ENCODE data around the gene SNX25.

The SNX25 gene

GRCh38 chr4:185224597-185224996, 15.2 kb downstream of the SNX25 start:
- DNase-seq (ENCODE audit: low read depth, low spot score), result no peak
- no peak overlapping the region for H3K4me3 ChIP-seq (ENCODE audit: low read depth, low read length)
- POLR2A ChIA-PET, result no interaction called here
- CTCF ChIA-PET, result no interaction called here
- no peak for TF ChIP-seq CTCF (IDR thresholded peaks at IDR 0.05; ENCODE audit: insufficient read depth, low read length, missing control alignments)

GRCh38 chr4:185225940-185226339, 16.5 kb downstream of the SNX25 start:
- POLR2A ChIA-PET, result no interaction called here
- DNase-seq (ENCODE audit: low read depth, low spot score), result no peak
- CTCF ChIA-PET, result interaction anchor here (0.9 to 1.3 kb wide), 3 partner anchors 9 to 42 kb away, joined by 3 read pairs; no protein-coding TSS in a partner anchor

GRCh38 chr4:185227131-185227551, 17.7 kb downstream of the SNX25 start:
- TF ChIP-seq CTCF (IDR thresholded peaks at IDR 0.05; ENCODE audit: insufficient read depth, low read length, missing control alignments), result no peak
- ChIA-PET POLR2A (no interaction called here), CTCF (interaction anchor here (1.0 to 1.3 kb wide), 6 partner anchors 10 to 43 kb away, joined by 3 to 4 read pairs (median 3); no protein-coding TSS in a partner anchor)
- no peak for DNase-seq (ENCODE audit: low read depth, low spot score)
- H3K4me3 ChIP-seq (ENCODE audit: low read depth, low read length), result no peak overlapping the region

More at GRCh38 chr4:185225940-185226339, 16.5 kb downstream of the SNX25 start:
- no peak for TF ChIP-seq CTCF (IDR thresholded peaks at IDR 0.05; ENCODE audit: insufficient read depth, low read length, missing control alignments)
- no peak overlapping the region for H3K4me3 ChIP-seq (ENCODE audit: low read depth, low read length)

- POLR2A ChIA-PET, result no interaction called here
Observed at GRCh38 chr4:185227713-185228278, 18.4 kb downstream of the SNX25 start.

GRCh38 chr4:185229021-185229818, 19.8 kb downstream of the SNX25 start:
- ChIA-PET CTCF (no interaction called here), POLR2A (no interaction called here)
- no peak for DNase-seq (ENCODE audit: low read depth, low spot score)
- H3K4me3 ChIP-seq (ENCODE audit: low read depth, low read length), result no peak overlapping the region
- no peak for TF ChIP-seq CTCF (IDR thresholded peaks at IDR 0.05; ENCODE audit: insufficient read depth, low read length, missing control alignments)

More at GRCh38 chr4:185227713-185228278, 18.4 kb downstream of the SNX25 start:
- no peak for DNase-seq (ENCODE audit: low read depth, low spot score)
- TF ChIP-seq CTCF (IDR thresholded peaks at IDR 0.05; ENCODE audit: insufficient read depth, low read length, missing control alignments), result no peak
- no peak overlapping the region for H3K4me3 ChIP-seq (ENCODE audit: low read depth, low read length)
- CTCF ChIA-PET, result interaction anchor here (1.2 to 1.3 kb wide), 3 partner anchors 15 to 25 kb away, joined by 3 to 4 read pairs (median 4); no protein-coding TSS in a partner anchor

GRCh38 chr4:185232370-185232769, 23.0 kb downstream of the SNX25 start:
- CTCF ChIA-PET, result interaction anchor here (1.0 to 1.4 kb wide), 2 partner anchors 13 to 192 kb away, joined by 3 to 5 read pairs; no protein-coding TSS in a partner anchor
- POLR2A ChIA-PET, result no interaction called here
- no peak for TF ChIP-seq CTCF (IDR thresholded peaks at IDR 0.05; ENCODE audit: insufficient read depth, low read length, missing control alignments)
- DNase-seq (ENCODE audit: low read depth, low spot score), result no peak
- no peak overlapping the region for H3K4me3 ChIP-seq (ENCODE audit: low read depth, low read length)

All from AG04449 (cell line).